ENCODE measurements around the gene DYNC2LI1.

DNA sequence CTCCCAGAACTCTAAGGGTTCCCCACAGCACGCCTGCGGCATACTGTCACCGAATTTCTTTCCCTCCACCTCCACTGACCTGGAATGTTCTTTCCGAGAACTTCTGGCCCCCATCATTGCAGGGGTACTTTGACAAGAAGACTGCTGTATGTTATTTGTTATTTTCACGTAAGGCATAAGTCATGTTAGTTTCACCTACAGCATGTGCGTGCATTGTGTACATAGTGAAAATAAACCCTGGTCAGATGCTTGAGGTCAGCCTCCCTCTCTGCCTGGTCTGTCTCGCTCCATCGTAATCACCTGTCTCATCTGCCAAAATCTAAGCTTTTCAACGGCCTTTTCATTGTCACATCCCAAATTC lies 69.0 kb downstream of the DYNC2LI1 start:
- TF ChIP-seq, protein P1, sequence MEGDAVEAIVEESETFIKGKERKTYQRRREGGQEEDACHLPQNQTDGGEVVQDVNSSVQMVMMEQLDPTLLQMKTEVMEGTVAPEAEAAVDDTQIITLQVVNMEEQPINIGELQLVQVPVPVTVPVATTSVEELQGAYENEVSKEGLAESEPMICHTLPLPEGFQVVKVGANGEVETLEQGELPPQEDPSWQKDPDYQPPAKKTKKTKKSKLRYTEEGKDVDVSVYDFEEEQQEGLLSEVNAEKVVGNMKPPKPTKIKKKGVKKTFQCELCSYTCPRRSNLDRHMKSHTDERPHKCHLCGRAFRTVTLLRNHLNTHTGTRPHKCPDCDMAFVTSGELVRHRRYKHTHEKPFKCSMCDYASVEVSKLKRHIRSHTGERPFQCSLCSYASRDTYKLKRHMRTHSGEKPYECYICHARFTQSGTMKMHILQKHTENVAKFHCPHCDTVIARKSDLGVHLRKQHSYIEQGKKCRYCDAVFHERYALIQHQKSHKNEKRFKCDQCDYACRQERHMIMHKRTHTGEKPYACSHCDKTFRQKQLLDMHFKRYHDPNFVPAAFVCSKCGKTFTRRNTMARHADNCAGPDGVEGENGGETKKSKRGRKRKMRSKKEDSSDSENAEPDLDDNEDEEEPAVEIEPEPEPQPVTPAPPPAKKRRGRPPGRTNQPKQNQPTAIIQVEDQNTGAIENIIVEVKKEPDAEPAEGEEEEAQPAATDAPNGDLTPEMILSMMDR (IDR thresholded peaks at IDR 0.05; ENCODE audit: insufficient read depth, low read depth, low read length), result no peak
- no peak for TF ChIP-seq EZH2 (IDR thresholded peaks at IDR 0.05; ENCODE audit: insufficient read depth, low read length)
